Stimulated activated CD8-positive, alpha-beta memory T cell treated with anti-CD3 and anti-CD28 coated beads, Interleukin-4, amount 100 ng/mL, for 24 hours (primary cell): ENCODE data around the gene SMG5.
"Not testable (repeated sequence)": the region's sequence is repeated elsewhere in the genome, so short reads cannot be mapped to it uniquely, and the experiment has no call there.

Experiments used
- DNase-seq: peaks from one replicate; pipeline ENCODE4 v3.0.0-alpha.2; 2020; ENCODE audit warnings: low read depth

SMG5 gene

DNA sequence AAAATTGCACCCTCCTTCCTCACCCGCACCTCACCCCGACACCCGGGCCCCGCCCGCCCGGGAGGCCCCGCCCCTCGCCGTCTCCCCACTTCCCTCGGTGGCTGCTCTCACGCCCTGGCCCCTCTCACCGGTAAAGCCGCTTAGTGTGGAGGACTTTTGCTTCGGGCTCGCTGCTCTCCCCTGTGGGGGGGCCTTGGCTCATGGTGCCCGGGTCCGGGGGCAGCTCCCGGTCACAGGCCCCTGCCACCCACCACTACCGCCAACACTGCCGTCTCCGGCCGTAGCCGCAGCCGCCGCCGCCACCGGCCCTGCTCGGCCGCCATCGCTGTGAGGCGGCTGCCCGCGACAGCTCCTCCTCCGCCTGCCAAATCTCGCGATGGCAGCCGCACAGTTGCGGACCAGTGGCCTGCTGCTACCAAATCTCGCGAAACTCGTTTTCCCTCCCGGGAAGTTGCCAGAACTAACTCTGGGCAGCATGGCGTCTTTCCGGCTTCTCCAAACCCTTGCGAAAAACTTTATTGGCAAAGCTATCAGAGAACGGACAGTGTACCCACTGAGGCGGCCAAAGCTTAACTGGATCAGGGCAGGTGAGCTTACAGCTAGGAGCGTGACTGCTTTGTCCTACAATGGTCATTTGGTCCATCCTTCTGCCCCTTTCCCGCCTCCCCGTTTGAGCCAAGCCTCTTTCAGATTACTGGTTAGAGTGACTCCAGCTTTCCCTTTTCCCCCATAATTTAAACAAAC, at the start of gene SMG5:
Gene SMG5 (minus strand): TSS at position 347 of the 744 bp plus-strand sequence. CDS start 145 bp downstream, at position 202.
- DNase-seq, result peak; percentile 89

DNA sequence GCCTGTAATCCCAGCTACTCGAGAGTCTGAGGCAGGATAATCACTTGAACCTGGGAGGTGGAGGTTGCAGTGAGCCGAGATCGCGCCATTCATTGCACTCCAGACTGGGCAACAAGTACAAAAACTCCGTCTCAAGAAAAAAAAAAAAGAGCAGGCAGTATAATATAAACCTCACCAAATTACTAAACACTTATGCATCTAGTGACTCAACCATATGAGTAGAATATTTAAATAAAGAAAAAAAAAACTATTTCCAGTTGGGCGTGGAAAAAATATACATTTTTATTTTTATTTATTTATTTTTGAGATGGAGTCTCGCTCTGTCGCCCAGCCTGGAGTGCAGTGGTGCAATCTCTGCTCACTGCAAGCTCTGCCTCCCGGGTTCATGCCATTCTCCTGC, 40.6 kb upstream of the SMG5 start:
- not testable (repeated sequence) for DNase-seq

- no peak for DNase-seq
Measured at GRCh38 chr1:156320560-156320959, 37.9 kb upstream of the SMG5 start.

GRCh38 chr1:156319664-156320063, 37.0 kb upstream of the SMG5 start:
- DNase-seq, result no peak

DNA sequence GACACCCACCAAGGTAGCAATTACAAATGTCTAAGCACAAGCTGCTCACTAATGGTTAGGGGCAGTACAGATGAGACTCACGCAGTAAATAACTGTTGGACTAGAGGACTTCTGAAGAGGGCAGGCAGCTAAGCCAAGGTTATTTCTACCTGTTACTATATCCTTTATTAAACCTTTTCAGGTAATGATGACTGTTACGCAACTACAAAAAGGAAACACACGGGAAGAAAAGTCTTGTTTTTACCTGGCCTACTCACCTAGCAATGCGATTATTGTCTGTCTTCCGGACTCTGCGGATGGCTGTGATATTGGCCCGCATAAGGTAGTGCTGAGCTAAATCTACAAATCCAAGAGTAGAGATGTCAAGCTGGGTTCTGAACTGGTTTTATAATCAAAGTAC, 34.3 kb upstream of the SMG5 start:
- DNase-seq, result no peak

DNA sequence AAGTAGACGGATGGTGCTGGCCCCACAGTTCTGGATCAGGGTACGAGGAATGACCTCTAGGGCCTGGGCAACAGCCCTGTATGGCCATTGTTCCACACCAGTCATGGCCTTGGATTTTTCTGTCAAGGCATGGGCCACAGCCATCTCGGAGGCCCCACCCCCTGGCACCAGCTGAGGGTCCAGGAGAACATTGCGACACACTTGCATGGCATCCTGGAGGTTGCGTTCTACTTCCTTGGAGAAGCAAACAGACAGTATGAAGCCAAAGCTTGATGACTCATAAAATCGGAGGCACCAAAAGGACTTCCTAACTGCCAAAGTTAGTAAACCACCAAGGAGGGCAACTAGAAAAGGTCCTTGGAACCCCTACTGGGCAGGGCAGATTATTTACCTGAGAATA, 28.3 kb upstream of the SMG5 start:
- no peak for DNase-seq

DNA sequence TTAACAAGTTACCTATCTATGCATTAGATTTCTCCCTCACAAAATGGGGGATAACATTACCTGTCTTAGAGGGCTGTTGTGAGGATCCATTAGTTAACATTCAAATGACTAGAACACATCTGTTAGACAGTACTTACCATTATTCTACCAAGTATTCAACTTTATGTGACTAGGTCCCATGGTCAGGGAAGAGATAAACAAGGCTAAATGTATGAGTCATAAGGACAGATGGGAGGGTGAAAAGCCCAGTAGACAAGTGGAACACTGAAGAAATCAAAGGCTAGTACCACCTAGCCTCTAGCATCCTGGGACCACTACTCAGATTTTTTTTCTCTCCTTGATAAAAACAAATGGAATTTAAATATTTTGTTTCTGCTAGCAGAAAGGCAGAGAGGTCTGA, 25.5 kb upstream of the SMG5 start:
- no peak for DNase-seq

DNA sequence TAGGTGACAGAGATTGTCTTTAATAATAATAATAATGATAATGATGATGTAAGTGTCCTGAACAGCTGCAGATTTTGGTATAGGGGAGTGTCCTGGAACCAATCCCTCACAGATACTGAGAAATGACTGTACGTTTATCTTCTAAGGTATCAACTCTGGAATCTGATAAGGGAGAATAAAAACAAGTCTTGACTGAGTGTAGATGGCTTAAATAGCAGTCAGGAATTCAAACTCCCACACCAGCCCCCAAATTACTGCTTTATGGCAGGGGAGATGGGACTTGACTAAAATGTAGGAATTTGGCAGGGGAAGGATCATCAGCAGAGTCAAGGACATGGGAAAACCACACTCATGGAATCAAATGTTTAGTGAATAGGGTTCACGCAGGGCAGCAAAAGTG, 22.6 kb upstream of the SMG5 start:
- no peak for DNase-seq

- no peak for DNase-seq
Measured at GRCh38 chr1:156303241-156303640, 20.6 kb upstream of the SMG5 start.

- no peak for DNase-seq
Measured at GRCh38 chr1:156298852-156299357, 16.3 kb upstream of the SMG5 start, which contains the start of gene VHLL. Gene VHLL (minus strand): TSS chr1:156299307. CDS start chr1:156299189, 118 bp downstream.

DNA sequence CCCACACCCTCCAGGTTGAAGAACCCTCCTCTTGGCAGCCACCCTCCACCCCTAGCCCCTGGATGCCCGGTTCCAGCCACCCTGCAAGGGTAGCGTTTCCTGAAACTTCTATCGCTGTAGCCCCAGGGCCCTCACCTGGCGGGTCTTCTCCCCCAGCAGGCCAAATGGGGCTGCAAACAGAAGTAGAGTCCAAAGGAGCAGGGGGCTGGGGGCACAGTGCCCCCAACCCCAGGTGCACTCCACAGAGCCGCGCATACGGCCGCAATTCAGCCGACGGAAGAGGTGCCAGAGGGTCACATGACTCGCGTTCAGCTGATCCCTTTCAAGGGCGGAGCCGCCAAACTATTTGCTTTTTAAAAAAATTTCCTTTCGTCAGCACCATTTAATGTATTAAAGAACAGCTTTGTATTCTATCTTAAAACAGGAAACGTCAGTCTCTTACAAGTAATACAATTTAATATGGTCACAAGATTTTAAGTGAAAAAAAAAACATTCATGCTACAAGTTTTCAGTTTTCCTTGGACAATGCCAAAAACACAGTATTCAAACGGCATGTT, 12.8 kb upstream of the SMG5 start, which contains the start of gene GLMP:
Gene GLMP (minus strand): TSS at position 289 of the 557 bp plus-strand sequence. CDS start 34 bp downstream, at position 255.
- peak; percentile 41 for DNase-seq

- no peak for DNase-seq
Measured at GRCh38 chr1:156293895-156294294, 11.3 kb upstream of the SMG5 start.

GRCh38 chr1:156293098-156293434, 10.4 kb upstream of the SMG5 start:
- DNase-seq, result no peak

DNA sequence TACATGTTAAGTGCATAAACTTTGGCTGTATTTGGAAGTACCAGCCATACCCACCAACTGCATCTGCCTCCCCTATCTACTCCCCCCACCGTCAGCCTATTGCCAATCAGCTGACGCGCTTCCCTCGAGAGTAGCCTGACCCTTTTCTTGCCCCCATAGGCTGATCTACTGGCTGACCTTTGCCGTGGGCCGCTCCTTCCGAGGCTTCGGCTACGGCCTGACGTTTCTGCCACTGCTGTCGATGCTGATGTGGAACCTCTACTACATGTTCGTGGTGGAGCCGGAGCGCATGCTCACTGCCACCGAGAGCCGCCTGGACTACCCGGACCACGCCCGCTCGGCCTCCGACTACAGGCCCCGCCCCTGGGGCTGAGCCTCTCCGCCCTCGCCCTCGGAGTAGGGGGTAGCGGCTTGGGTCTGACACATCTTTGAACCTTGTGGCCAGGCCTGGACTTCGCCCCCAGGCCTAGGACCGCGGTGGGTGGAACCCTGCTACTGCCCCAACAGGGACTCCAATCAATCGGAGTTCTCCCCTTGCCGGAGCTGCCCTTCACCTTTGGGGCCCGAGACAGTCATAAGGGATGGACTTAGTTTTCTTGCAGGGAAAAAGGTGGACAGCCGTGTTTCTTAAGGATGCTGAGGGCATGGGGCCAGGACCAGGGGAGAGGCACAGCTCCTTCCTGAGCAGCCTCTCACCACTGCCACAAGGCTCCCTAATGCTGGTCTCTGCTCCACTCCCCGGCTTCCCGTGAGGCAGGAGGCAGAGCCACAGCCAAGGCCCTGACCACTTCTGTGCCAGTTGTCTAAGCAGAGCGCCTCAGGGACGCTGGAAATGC, 8.8 kb upstream of the SMG5 start:
- DNase-seq, result peak; percentile 24

- DNase-seq, result no peak
Measured at GRCh38 chr1:156289857-156290256, 7.2 kb upstream of the SMG5 start.

- DNase-seq, result no peak
Measured at GRCh38 chr1:156286061-156286460, 3.4 kb upstream of the SMG5 start.

DNA sequence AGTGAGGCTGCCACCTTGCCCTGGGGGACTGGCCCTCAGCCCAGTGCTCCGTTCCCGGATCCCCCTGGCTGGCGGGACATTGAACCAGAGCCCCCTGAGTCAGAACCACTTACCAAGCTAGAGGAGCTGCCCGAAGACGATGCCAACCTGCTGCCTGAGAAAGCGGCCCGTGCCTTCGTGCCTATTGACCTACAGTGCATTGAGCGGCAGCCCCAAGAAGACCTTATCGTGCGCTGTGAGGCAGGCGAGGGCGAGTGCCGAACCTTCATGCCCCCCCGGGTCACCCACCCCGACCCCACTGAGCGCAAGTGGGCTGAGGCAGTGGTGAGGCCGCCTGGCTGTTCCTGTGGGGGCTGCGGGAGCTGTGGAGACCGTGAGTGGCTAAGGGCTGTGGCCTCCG, 2.8 kb upstream of the SMG5 start:
- DNase-seq, result no peak

- no peak for DNase-seq
Measured at GRCh38 chr1:156284757-156285156, 2.1 kb upstream of the SMG5 start.

DNA sequence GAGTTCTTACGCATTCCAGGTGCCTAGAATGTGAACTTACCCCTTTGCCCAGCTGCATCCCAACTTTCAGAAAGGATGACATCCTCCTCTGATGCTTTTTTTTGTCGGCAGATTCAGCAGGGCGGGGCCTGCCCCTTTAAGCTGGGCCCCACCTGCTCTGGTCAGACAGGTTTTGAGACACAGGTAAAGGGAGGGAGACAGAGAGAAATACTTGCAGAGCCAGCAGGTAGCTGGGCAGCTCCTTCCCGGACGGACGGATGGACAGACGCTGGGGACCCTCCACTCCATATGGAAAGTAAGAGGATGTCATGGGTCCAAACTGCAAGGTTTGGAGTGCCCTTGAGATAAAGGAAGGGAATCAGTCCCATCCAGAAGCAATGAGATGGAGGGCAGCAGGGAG, 1.5 kb upstream of the SMG5 start, which contains the start of gene TMEM79:
Gene TMEM79 (plus strand): TSS at position 214 of the 400 bp plus-strand sequence. CDS start 902 bp downstream, outside the sequence.
- no peak for DNase-seq

- no peak for DNase-seq
Measured at GRCh38 chr1:156283521-156283920, 896 bp upstream of the SMG5 start.

DNA sequence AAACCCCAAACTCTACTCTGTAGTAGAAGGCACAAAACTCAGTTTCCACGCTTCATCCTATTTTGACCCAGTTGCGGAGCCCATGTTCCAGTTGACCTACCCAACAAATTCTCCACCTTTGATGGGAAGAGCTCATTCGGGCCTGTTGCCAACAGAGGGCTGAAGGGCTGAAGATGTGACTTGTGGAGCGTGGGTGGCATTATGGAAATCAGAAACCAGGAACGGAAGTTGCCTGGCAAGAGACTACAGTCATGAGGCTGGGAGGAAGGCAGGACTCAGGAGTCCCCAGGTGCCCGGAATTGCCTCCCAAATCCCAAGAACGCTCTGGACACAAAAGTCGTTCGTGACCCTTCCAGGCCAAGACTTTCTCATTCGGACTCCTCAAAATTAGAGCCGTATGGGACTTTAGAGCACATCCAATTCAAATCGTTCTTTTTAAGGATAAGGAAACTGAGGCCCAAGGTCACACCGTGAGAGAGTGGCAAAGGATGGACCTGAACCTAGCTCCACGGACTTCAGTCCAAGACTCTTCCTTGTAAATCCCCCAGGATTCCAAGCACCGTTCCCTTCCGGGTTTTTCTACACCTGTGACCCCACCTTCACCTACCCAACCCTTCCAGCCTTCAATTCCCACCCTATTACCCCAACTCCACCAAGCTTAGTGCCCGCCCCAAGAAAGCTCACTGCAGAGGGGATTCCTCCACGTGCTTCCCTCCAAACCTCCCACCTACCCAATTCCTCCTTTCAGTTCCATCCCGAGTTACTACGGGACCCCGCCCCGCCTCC, 739 bp downstream of the SMG5 start:
- DNase-seq, result no peak

DNA sequence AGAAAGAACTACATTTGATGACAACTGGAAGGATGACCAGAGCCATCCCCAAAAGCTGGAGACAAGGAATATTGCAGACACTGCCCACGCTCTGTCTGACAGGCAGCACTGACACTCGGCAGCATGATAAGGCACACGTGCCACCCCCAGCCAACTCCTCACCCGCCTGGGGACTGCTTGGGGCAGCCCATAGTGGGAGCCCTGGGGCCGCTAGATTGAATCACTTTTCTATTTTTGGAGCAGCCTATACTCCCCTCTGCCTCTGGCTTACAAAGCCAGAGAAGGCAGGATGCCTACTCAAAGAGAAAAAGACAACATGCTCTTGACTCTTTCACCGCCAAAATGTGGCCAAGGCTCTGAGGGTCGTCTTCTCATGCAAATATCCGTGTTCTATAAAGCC, 1.3 kb downstream of the SMG5 start:
- DNase-seq, result peak; percentile 38
